ENCODE results near the gene FOCAD. TPM values are rescaled to one million over a fixed set of nuclear protein-coding genes. Genes with fewer than 3 reads are reported as not detected.

Gene FOCAD
- total RNA-seq, 1 experiment from 2014 or later, result 43.3 TPM

DNA sequence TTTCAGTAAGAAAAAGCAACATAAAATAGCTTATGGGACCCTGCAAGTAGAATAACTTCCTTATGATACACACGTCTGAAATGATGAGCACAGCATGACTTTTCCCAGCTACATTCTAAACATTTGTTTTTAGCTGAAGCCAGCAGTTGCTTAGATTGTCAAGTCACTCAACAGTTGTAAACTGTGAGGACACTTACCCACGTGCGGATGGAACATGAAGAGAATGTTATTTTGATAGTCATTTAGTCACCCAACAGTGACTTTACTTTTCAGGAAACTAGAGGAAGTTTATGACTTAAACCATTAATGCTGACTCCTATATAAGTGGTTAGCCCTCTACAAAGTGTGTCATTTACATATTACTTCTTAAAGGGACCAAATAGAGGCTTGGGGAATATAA lies 344.4 kb downstream of the FOCAD start:
- DNase-seq, result no peak
- H4K91ac ChIP-seq (ENCODE audit: insufficient read length, low read depth, low read length), result no peak overlapping the region

More for the DNA sequence above, 344.4 kb downstream of the FOCAD start:
- no peak overlapping the region for H3K27ac Mint-ChIP-seq
- Histone ChIP-seq H2AK5ac (ENCODE audit: insufficient read length, low read length) (no peak overlapping the region), H3K4ac (ENCODE audit: low read depth, low read length) (no peak overlapping the region), H4K20me1 (ENCODE audit: control insufficient read depth, insufficient read depth, insufficient read length) (no peaks in the 10 kb centered on the region), H3K4me1 (ENCODE audit: insufficient read depth, low read length) (no peaks in the 10 kb centered on the region; the same call in 1 of the 2 replicates), H3K27ac (ENCODE audit: insufficient read length, low read depth, low read length) (no peak overlapping the region), H3K9me3 (ENCODE audit: control insufficient read depth, low read depth, low read length) (no peaks in the 10 kb centered on the region), H3K27me3 (ENCODE audit: insufficient read depth, low read length) (no peaks in the 10 kb centered on the region), H2BK15ac (ENCODE audit: low read depth, low read length) (no peak overlapping the region), H2AFZ (ENCODE audit: low read length) (no peak overlapping the region), H3K23ac (ENCODE audit: insufficient read length, low read depth, low read length) (no peak overlapping the region), H2BK20ac (ENCODE audit: low read depth, low read length, poor library complexity, severe bottlenecking) (no peak overlapping the region), H2BK12ac (ENCODE audit: insufficient read length, low read depth, low read length) (no peak overlapping the region), H3K18ac (ENCODE audit: insufficient read length, low read depth, low read length) (no peak overlapping the region), H3K79me2 (ENCODE audit: insufficient read depth, low read length) (no peaks in the 10 kb centered on the region), H3K4me2 (ENCODE audit: insufficient read depth, insufficient read length, low read length) (no peak overlapping the region), H3K9ac (ENCODE audit: extremely low read depth, insufficient read length, low read length) (no peak overlapping the region), H3K79me1 (ENCODE audit: insufficient read depth, low read depth, low read length, poor library complexity, severe bottlenecking) (no peaks in the 10 kb centered on the region), H2BK5ac (ENCODE audit: insufficient read length, low read length) (no peak overlapping the region), H4K5ac (ENCODE audit: insufficient read length, low read depth, low read length) (no peak overlapping the region), H3K23me2 (ENCODE audit: insufficient read length, low read depth, low read length, poor library complexity, severe bottlenecking) (peaks cover 6% of the 10 kb centered on the region), H3T11ph (ENCODE audit: low read length) (no peak overlapping the region), H3K14ac (ENCODE audit: insufficient read depth, low read length) (no peak overlapping the region), H2BK120ac (ENCODE audit: low read depth, low read length, poor library complexity, severe bottlenecking) (no peak overlapping the region), H4K8ac (replicated peaks; ENCODE audit: insufficient read length, low read depth, low read length) (no peak overlapping the region), H3K56ac (ENCODE audit: insufficient read length, low read depth, low read length) (no peak overlapping the region)
- peaks cover 3 to 6% of the 10 kb centered on the region in 2 experiments; a peak in 2 of 4 replicates for H3K4me1 Mint-ChIP-seq
- no peaks in the 10 kb centered on the region for H3K9me3 Mint-ChIP-seq
- H3K4me3 Mint-ChIP-seq, result no peak overlapping the region
- no peaks in the 10 kb centered on the region for H3K36me3 Mint-ChIP-seq (ENCODE audit: insufficient read depth in 1 of 3, low read depth in 3 of 3)
- H3K27me3 Mint-ChIP-seq (ENCODE audit: low read depth), result peaks cover 13% of the 10 kb centered on the region
- TF ChIP-seq, protein P1, sequence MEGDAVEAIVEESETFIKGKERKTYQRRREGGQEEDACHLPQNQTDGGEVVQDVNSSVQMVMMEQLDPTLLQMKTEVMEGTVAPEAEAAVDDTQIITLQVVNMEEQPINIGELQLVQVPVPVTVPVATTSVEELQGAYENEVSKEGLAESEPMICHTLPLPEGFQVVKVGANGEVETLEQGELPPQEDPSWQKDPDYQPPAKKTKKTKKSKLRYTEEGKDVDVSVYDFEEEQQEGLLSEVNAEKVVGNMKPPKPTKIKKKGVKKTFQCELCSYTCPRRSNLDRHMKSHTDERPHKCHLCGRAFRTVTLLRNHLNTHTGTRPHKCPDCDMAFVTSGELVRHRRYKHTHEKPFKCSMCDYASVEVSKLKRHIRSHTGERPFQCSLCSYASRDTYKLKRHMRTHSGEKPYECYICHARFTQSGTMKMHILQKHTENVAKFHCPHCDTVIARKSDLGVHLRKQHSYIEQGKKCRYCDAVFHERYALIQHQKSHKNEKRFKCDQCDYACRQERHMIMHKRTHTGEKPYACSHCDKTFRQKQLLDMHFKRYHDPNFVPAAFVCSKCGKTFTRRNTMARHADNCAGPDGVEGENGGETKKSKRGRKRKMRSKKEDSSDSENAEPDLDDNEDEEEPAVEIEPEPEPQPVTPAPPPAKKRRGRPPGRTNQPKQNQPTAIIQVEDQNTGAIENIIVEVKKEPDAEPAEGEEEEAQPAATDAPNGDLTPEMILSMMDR (conservative IDR thresholded peaks at IDR 0.05), result no peak
- no CpG with 5 or more reads among the region's 3 CpGs for WGBS (ENCODE audit: extremely low coverage, insufficient read length, low lambda C conversion rate)
